A549 (cell line): Measurements from ENCODE around the gene SWT1. TPM values are rescaled to one million over a fixed set of nuclear protein-coding genes. Genes with fewer than 3 reads are reported as not detected.

Experiments
- ATAC-seq, 2 experiments: fragments of 200-7000 bp in 1 of 2; fragments of >200 bp in 1 of 2; cut with Nextera tagmentation in 1 of 2; cut with Tn5 transposase in 1 of 2; 3 replicates each; pipeline versions ENCODE4 v1.8.0 to v1.9.1; 2018 to 2020; ENCODE audit warnings: mild to moderate bottlenecking in 1 of 2, moderate library complexity in 1 of 2
- CTCF ChIA-PET: fragments of 300-600 bp; sonication (Branson Sonifier 250); formaldehyde crosslinking; extraction: SDS; loops from one replicate; lab custom pipeline; 2021; ENCODE audit warnings: antibody characterized with exemption, inconsistent platforms; lab: Yijun Ruan, JAX
- POLR2A ChIA-PET: fragments of 350-600 bp; formaldehyde crosslinking; extraction: SDS; loops from one replicate; lab custom pipeline; 2021; ENCODE audit warnings: antibody characterized with exemption, inconsistent platforms; lab: Yijun Ruan, JAX
- DNase-seq, 2 experiments: peaks; one replicate each; pipeline versions ENCODE4 v3.0.0 to v3.0.0-alpha.2; 2011 to 2016; ENCODE audit warnings: low read depth in 1 of 2, low spot score in 1 of 2
- FAIRE-seq: peaks from 2 replicates; lab custom pipeline; 2011; peaks lifted over from hg19 to GRCh38; lab: Jason Lieb, UNC
- H3K27ac ChIP-seq, 2 experiments: fragments of >200 bp; sonication (Bioruptor Twin); formaldehyde crosslinking; 3 replicates each; pipeline ENCODE4 v1.5.1; 2016 to 2017
- H3K4me1 ChIP-seq: fragments of >200 bp; sonication (Bioruptor Twin); formaldehyde crosslinking; 3 replicates; pipeline ENCODE4 v1.6.1; 2016
- H3K4me2 ChIP-seq: fragments of >200 bp; sonication (Bioruptor Twin); formaldehyde crosslinking; 3 replicates; pipeline ENCODE4 v1.6.1; 2016
- H3K4me3 ChIP-seq: fragments of >200 bp; sonication (Bioruptor Twin); formaldehyde crosslinking; 3 replicates; pipeline ENCODE4 v1.5.1; 2016
- H3K9me3 ChIP-seq: fragments of >200 bp; sonication (Bioruptor Twin); formaldehyde crosslinking; 3 replicates; pipeline ENCODE4 v1.6.1; 2016
- BCL3 ChIP-seq: fragments of >200 bp; sonication (Bioruptor Twin); formaldehyde crosslinking; IDR thresholded peaks from 3 replicates; pipeline ENCODE4 v1.6.1; 2016
- CBX2 ChIP-seq: fragments of 200-600 bp; sonication (generic); IDR thresholded peaks from 2 replicates; pipeline ENCODE4 v1.6.1; 2016; ENCODE audit warnings: low read depth, mild to moderate bottlenecking, borderline replicate concordance
- CBX8 ChIP-seq: fragments of 200-600 bp; sonication (generic); IDR thresholded peaks from 2 replicates; pipeline ENCODE4 v1.6.1; 2016
- CHD4 ChIP-seq: fragments of 200-600 bp; sonication (generic); IDR thresholded peaks from 2 replicates; pipeline ENCODE4 v1.6.1; 2016; ENCODE audit warnings: antibody characterized with exemption, mild to moderate bottlenecking, borderline replicate concordance
- CTCF ChIP-seq: fragments of >200 bp; sonication (Bioruptor Twin); formaldehyde crosslinking; IDR thresholded peaks from 3 replicates; pipeline ENCODE4 v1.5.1; 2016
- E2F6 ChIP-seq: IDR thresholded peaks from 2 replicates; pipeline ENCODE4 v1.6.1; 2012; ENCODE audit warnings: low read depth, borderline replicate concordance
- EP300 ChIP-seq, 2 experiments: fragments of >200 bp; sonication (Bioruptor Twin); formaldehyde crosslinking; IDR thresholded peaks; 2 replicates in 1 of 2; 3 replicates in 1 of 2; pipeline ENCODE4 v1.6.1; 2016 to 2017
- FOSB ChIP-seq: fragments of 250-450 bp; sonication (Bioruptor Pico); IDR thresholded peaks from 2 replicates; pipeline ENCODE4 v1.5.0; 2020; ENCODE audit warnings: mild to moderate bottlenecking, moderate library complexity
- FOSL2 ChIP-seq, 2 experiments: fragments of 450-650 bp in 1 of 2; fragments of >200 bp in 1 of 2; sonication (Bioruptor Twin) in 1 of 2; formaldehyde crosslinking; IDR thresholded peaks; 2 replicates each; pipeline versions ENCODE4 v1.5.0 to v1.6.1; 2016 to 2020; ENCODE audit warnings: mild to moderate bottlenecking in 1 of 2, moderate library complexity in 1 of 2
- GATA3 ChIP-seq: IDR thresholded peaks from 2 replicates; pipeline ENCODE4 v1.6.1; 2012; ENCODE audit warnings: borderline replicate concordance
- HOXA7 ChIP-seq: fragments of 250-450 bp; sonication (Bioruptor Pico); IDR thresholded peaks from 2 replicates; pipeline ENCODE4 v1.5.0; 2020; ENCODE audit warnings: mild to moderate bottlenecking, moderate library complexity
- HOXB5 ChIP-seq: fragments of 250-450 bp; sonication (Bioruptor Pico); IDR thresholded peaks from 2 replicates; pipeline ENCODE4 v1.5.0; 2020; ENCODE audit warnings: mild to moderate bottlenecking, moderate library complexity
- MAX ChIP-seq: IDR thresholded peaks from 2 replicates; pipeline ENCODE4 v1.6.1; 2012
- NPAS2 ChIP-seq: fragments of 250-450 bp; sonication (Bioruptor Pico); IDR thresholded peaks from 2 replicates; pipeline ENCODE4 v1.8.0; 2022; ENCODE audit warnings: mild to moderate bottlenecking, moderate library complexity, borderline replicate concordance
- NR3C1 ChIP-seq: fragments of >200 bp; sonication (Bioruptor Twin); formaldehyde crosslinking; IDR thresholded peaks from 3 replicates; pipeline ENCODE4 v1.6.1; 2017
- PBX3 ChIP-seq: IDR thresholded peaks from 2 replicates; pipeline ENCODE4 v1.6.1; 2012
- RARB ChIP-seq: fragments of 250-450 bp; sonication (Bioruptor Pico); IDR thresholded peaks from 2 replicates; pipeline ENCODE4 v1.8.0; 2021; ENCODE audit warnings: mild to moderate bottlenecking, moderate library complexity
- RCOR1 ChIP-seq: fragments of 150-350 bp; IDR thresholded peaks from 2 replicates; pipeline ENCODE4 v1.6.1; 2014; ENCODE audit warnings: antibody characterized with exemption, low read length, low read depth
- REST ChIP-seq: fragments of 200-600 bp; sonication (generic); IDR thresholded peaks from 2 replicates; pipeline ENCODE4 v1.6.1; 2016; ENCODE audit warnings: antibody characterized with exemption, mild to moderate bottlenecking, moderate library complexity
- SMC3 ChIP-seq: fragments of >200 bp; sonication (Bioruptor Twin); formaldehyde crosslinking; IDR thresholded peaks from 3 replicates; pipeline ENCODE4 v1.6.1; 2018; ENCODE audit warnings: inconsistent platforms
- SREBF2 ChIP-seq: fragments of 450-650 bp; IDR thresholded peaks from 2 replicates; pipeline ENCODE4 v1.6.1; 2014; ENCODE audit warnings: mild to moderate bottlenecking, moderate library complexity
- TFCP2L1 ChIP-seq: fragments of 250-450 bp; sonication (Bioruptor Pico); IDR thresholded peaks from 2 replicates; pipeline ENCODE4 v1.5.0; 2021; ENCODE audit warnings: mild to moderate bottlenecking
- USF2 ChIP-seq: fragments of 450-650 bp; IDR thresholded peaks from 2 replicates; pipeline ENCODE4 v1.6.1; 2014; ENCODE audit warnings: antibody characterized with exemption
- ZFP36 ChIP-seq: fragments of 450-650 bp; IDR thresholded peaks from 2 replicates; pipeline ENCODE4 v1.6.1; 2014; ENCODE audit warnings: borderline replicate concordance; ENCODE audit not compliant: partially characterized antibody
- ZNF302 ChIP-seq: fragments of 250-450 bp; sonication (Bioruptor Pico); IDR thresholded peaks from 2 replicates; pipeline ENCODE4 v1.9.0; 2021; ENCODE audit warnings: inconsistent platforms, mild to moderate bottlenecking, moderate library complexity
- WGBS: methylation state at CpG from one replicate; pipeline ENCODE4 v1.1.6; 2017; ENCODE audit errors: missing lambda C conversion rate; 5-methylcytosine and 5-hydroxymethylcytosine counted together
- polyA plus RNA-seq, 4 experiments: library from polyadenylated mRNA; depleted of rRNA in 3 of 4; stranded (reverse); fragments of >200 nt; fragmentation: RNase III in 1 of 4; extraction: RNeasy Plus Mini Kit Qiagen cat#74134 plus additional on column Dnase treatment in 1 of 4; gene quantifications; 2 replicates in 3 of 4; 3 replicates in 1 of 4; pipeline ENCODE4 v1.2.3, GENCODE V29; 2011 to 2017

SWT1 gene
- polyA plus RNA-seq, 2 of the 4 experiments (the other 2 are of a cell fraction), result 1.5 to 2.4 TPM

- TF ChIP-seq BCL3, result no peak
- no peak for TF ChIP-seq SMC3
- TF ChIP-seq FOSB, result no peak
- TF ChIP-seq HOXA7 (CRISPR knock-in tag), result no peak
- no peak for TF ChIP-seq MAX
- no peak for TF ChIP-seq GATA3
- no peak for TF ChIP-seq CBX8
- no peak for TF ChIP-seq NPAS2 (CRISPR knock-in tag)
- no peak for TF ChIP-seq E2F6
- no peak for TF ChIP-seq CBX2
- no peak for TF ChIP-seq ZFP36
- no peak for TF ChIP-seq EP300 (IDR thresholded peaks at IDR 0.05)
- TF ChIP-seq USF2, result no peak
- no peak for TF ChIP-seq TFCP2L1 (CRISPR knock-in tag)
- TF ChIP-seq RCOR1, result no peak
- no peak for TF ChIP-seq SREBF2
- no peak for TF ChIP-seq RARB (CRISPR knock-in tag)
- no peak for TF ChIP-seq FOSL2 (IDR thresholded peaks at IDR 0.05)
- no peak for TF ChIP-seq FOSL2 (CRISPR knock-in tag; IDR thresholded peaks at IDR 0.05)
- no peak for TF ChIP-seq CTCF
- no peak for TF ChIP-seq HOXB5
- H3K4me1 ChIP-seq, result peaks cover 56% of the 10 kb centered on the region
- WGBS, result 49% methylated on average over 8 of the region's 8 CpGs
- no peaks in the 10 kb centered on the region for H3K9me3 ChIP-seq
- DNase-seq (no peak), ATAC-seq (peak in 1 of 2 experiments; percentile 1; a peak in 1 of 6 replicates), FAIRE-seq (no peak)
- CTCF ChIA-PET, result interaction anchor here (1.0 to 4.9 kb wide), 7 partner anchors 22 to 381 kb away, joined by 3 to 30 read pairs (median 11); no protein-coding TSS in a partner anchor
- H3K4me2 ChIP-seq, result peak overlapping the region; percentile 83
- POLR2A ChIA-PET, result interaction anchor here (1.2 to 1.8 kb wide), 2 partner anchors 168 to 365 kb away, joined by 4 to 5 read pairs; no protein-coding TSS in a partner anchor
- peak overlapping the region; percentile 77 to 94 for H3K27ac ChIP-seq
- H3K4me3 ChIP-seq, result peak overlapping the region; percentile 89
These were observed 158.6 kb downstream of the SWT1 start for GRCh38 chr1:185315445-185316071.

- ChIA-PET CTCF (interaction anchor here (0.6 to 4.9 kb wide), 18 partner anchors 9 to 404 kb away, joined by 3 to 30 read pairs (median 5); no protein-coding TSS in a partner anchor), POLR2A (interaction anchor here (0.6 to 2.2 kb wide), 16 partner anchors 35 to 378 kb away, joined by 3 to 23 read pairs (median 4); partner anchors contain the start of gene SWT1)
- Histone ChIP-seq H3K9me3 (no peaks in the 10 kb centered on the region), H3K4me1 (peaks cover 55% of the 10 kb centered on the region), H3K4me3 (peak overlapping the region; percentile 89), H3K4me2 (peak overlapping the region; percentile 83), H3K27ac (peak overlapping the region; percentile 77 to 94)
- FAIRE-seq (no peak), ATAC-seq (peak; percentile 77 to 85), DNase-seq (peak; percentile 58 to 88)
- WGBS, result 2% methylated on average over 33 of the region's 88 CpGs
- no peak for TF ChIP-seq NR3C1
- TF ChIP-seq REST, result peak; percentile 25; the same call in 1 of the 2 replicates
- peak; percentile 95 for TF ChIP-seq PBX3
- TF ChIP-seq MAX, result peak; percentile 69
- no peak for TF ChIP-seq CHD4
- TF ChIP-seq ZNF302 (CRISPR knock-in tag), result no peak
These were observed 159.4 kb downstream of the SWT1 start for GRCh38 chr1:185316163-185317033.
